Activated CD4-positive, alpha-beta T cell treated with anti-CD3 and anti-CD28 coated beads, Interleukin-2, amount 10 ng/mL, durations not matched to agents 24 days and 14 days (primary cell): Measurements from ENCODE around the gene CNOT6. TPM values are rescaled to one million over a fixed set of nuclear protein-coding genes. Genes with fewer than 3 reads are reported as not detected.

Experiments used
- DNase-seq: peaks from one replicate; pipeline ENCODE4 v3.0.0; 2022
- H3K27ac Mint-ChIP-seq: one replicate; pipeline ENCODE4 v1.8.0; 2022; ENCODE audit warnings: mild to moderate bottlenecking, mixed read lengths
- H3K27me3 Mint-ChIP-seq: one replicate; pipeline ENCODE4 v1.8.0; 2022; ENCODE audit warnings: mixed read lengths
- H3K36me3 Mint-ChIP-seq: one replicate; pipeline ENCODE4 v1.8.0; 2022; ENCODE audit warnings: low read depth, mild to moderate bottlenecking, mixed read lengths
- H3K4me1 Mint-ChIP-seq: one replicate; pipeline ENCODE4 v1.8.0; 2021; ENCODE audit warnings: mixed read lengths
- H3K4me3 Mint-ChIP-seq: one replicate; pipeline ENCODE4 v1.8.0; 2022; ENCODE audit warnings: mild to moderate bottlenecking, moderate library complexity, mixed read lengths
- H3K9me3 Mint-ChIP-seq: one replicate; pipeline ENCODE4 v1.8.0; 2021; ENCODE audit warnings: mixed read lengths
- intact Hi-C: fragments of 100-400 bp; cut with micrococcal nuclease; formaldehyde crosslinking; loops from one replicate; pipeline ENCODE4 v1.15.1; 2023
- total RNA-seq: library from RNA; stranded (reverse); gene quantifications from 2 replicates; pipeline ENCODE4 v1.2.3, GENCODE V29; 2022

CNOT6 gene
- total RNA-seq, 1 donor from 2014 or later: 45.3 TPM

DNA sequence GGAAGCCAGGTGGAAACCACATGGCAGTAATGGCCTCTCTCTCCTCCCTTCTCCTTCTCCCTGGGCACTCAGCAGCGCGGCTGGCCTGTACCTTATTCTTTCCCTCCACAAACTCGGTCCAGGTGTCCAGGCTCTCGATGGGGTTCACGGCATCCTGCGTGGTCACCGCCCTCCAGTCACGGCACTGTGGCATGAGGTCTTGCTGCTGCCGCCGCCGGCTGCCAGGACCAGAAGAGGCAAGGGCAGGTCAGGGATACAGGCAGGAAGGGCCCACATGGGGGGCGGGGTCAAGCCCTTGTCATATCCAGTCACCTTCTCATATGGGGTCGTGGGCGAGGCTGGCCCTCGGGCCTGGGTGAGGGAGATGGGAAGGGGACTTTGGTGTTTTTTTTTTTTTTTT, 129.7 kb downstream of the CNOT6 start:
- H3K4me1 Mint-ChIP-seq: peaks cover 2% of the 10 kb centered on the region
- H3K9me3 Mint-ChIP-seq: no peaks in the 10 kb centered on the region
- H3K27ac Mint-ChIP-seq: peak overlapping the region; percentile 22
- no peaks in the 10 kb centered on the region for H3K36me3 Mint-ChIP-seq
- H3K27me3 Mint-ChIP-seq: no peaks in the 10 kb centered on the region
- no peak for DNase-seq
- intact Hi-C loops: no loop called here
- H3K4me3 Mint-ChIP-seq: no peak overlapping the region

DNA sequence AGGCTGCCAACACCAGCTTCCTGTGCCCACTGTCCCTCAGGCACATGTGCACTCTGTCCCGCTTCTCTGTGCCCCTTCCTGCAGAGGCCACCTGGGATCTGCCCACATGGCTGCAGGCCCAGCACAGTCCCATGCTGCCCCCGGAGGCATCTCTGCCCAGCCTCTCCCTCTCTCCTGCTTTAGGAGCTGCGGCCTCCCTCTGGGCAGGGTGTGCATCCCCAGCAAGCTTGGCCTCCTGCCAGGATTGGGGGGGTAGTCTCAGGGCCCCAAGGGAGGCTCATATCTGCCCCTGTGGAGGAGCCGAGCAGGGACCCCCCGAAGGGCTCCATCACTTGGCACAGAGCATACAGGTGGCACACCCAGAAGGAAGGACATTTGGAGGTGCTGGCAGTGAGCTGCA, 130.4 kb downstream of the CNOT6 start:
- Mint-ChIP-seq H3K36me3 (no peaks in the 10 kb centered on the region), H3K27me3 (no peaks in the 10 kb centered on the region), H3K4me3 (no peak overlapping the region), H3K4me1 (peaks cover 2% of the 10 kb centered on the region), H3K27ac (no peak overlapping the region), H3K9me3 (no peaks in the 10 kb centered on the region)
- DNase-seq: no peak
- intact Hi-C loops: no loop called here

DNA sequence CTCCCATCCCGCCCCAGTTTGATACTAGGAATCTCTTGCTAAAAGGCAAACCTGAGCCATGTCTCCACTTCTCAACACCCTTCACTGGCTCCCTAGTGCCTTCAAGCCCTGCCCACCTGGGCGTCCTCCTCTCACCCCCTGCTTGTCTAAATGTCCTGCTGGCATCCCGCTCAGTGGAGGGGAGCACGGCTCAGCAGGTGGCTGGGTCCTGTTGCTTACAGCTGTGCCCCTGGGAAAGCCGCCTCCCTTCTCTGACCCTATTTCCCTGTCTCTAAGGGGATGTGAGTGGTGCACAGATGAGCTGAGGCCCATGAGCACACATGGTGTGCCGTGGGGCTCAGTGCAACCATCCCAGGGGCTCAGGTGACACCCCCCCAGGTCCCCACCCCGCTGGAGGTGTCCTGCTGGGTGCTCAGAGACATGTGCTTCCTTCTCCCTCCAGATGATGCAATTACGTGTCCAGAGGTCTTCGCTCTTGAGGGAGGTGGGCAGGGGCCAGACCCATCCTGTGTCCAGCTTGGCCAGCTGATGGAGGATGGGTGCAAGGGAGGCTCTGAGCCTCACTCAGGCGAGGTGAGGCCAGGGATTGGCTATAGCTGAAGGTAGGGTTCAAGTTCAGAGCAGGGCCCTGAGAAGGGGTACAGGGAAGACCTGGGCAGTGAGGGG, 131.1 kb downstream of the CNOT6 start:
- Mint-ChIP-seq H3K27me3 (no peaks in the 10 kb centered on the region), H3K9me3 (no peaks in the 10 kb centered on the region), H3K27ac (no peak overlapping the region), H3K4me1 (peaks cover 2% of the 10 kb centered on the region), H3K4me3 (no peak overlapping the region), H3K36me3 (no peaks in the 10 kb centered on the region)
- no peak for DNase-seq
- intact Hi-C loops: no loop called here

DNA sequence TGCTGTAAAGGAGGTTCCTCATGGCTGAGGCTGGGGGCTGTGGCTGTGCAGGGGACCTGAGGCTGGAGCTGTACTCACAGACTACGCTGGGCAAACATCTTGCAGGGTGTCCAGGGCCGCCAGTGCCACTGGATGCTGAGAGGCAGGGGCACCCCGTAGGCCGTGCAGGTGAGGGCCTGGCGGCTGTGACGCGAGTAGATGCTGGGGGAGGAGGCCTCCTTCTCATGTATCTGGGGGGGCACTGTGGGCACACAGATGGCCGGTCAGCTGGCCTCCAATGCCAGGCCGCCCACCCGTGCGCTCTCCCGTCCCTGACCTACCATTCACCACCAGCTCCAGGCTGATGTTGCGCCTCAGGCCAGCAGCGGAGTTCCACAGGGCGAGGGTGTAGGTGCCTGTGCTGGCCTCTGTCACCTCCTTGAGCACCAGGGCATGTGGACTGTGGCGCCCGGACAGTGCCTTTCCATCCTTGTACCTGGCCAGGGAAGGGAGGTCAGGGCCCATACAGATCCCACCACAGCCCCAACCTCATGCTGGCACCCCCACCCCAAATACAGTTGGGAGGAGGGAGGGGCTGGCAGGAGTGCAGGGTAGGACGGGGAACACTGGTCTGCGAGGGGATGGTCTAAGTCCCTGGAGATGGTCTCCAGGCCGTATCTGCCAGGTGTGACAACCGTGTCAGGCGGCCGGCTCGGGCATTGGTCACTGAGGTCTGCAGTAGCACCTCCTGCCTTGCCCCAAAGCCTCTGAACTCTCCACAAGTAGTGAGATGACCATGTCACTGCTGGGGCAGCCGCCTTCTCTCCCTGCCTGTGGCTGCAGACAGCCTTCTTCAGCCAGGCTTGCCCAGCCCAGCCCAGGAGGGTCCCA, 131.8 kb downstream of the CNOT6 start:
- Mint-ChIP-seq H3K4me1 (peaks cover 2% of the 10 kb centered on the region), H3K9me3 (no peaks in the 10 kb centered on the region), H3K27me3 (no peaks in the 10 kb centered on the region), H3K36me3 (no peaks in the 10 kb centered on the region), H3K27ac (no peak overlapping the region), H3K4me3 (no peak overlapping the region)
- no peak for DNase-seq
- intact Hi-C loops: no loop called here

DNA sequence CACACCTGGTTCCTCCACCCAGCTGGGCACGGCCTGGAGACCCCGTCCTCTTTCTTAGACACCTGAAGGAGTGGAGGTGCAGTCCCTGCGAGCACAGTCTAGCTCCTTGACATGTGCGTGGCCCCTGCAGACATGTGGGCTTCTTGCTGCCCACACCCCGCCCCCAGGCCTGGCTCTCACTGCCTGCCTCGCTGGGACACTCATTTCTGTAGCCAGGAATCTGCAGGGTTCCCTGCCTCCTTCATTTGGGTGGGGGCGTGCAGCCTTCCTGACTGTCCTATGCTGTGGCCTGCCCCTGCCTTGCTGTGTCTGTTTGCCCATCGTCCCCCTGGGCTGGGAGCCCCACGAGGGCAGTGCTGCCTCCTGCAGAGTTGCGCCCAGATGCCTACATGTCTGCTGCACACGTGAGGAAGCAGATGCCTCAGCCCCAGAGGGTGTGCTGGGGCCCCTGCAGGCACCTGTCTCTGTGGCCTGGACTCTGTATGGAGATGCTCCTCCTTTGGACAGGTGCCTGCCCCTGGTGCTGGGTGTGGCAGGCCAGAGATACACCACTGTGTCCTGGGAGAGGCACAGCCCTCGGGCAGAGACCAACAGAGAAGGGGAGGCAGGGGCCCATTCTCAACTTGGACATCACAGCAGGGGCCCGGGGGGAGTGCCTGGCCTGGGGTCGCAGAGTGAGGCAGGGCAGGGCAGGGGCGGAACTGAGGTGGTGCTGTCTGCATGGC, 132.6 kb downstream of the CNOT6 start:
- H3K4me3 Mint-ChIP-seq: no peak overlapping the region
- no peak overlapping the region for H3K27ac Mint-ChIP-seq
- H3K36me3 Mint-ChIP-seq: no peaks in the 10 kb centered on the region
- no peaks in the 10 kb centered on the region for H3K27me3 Mint-ChIP-seq
- no peak for DNase-seq
- H3K9me3 Mint-ChIP-seq: no peaks in the 10 kb centered on the region
- H3K4me1 Mint-ChIP-seq: peaks cover 2% of the 10 kb centered on the region
- intact Hi-C loops: no loop called here

GRCh38 chr5:180627386-180628120, 133.4 kb downstream of the CNOT6 start:
- no peaks in the 10 kb centered on the region for H3K36me3 Mint-ChIP-seq
- intact Hi-C loops: no loop called here
- H3K4me3 Mint-ChIP-seq: no peak overlapping the region
- H3K4me1 Mint-ChIP-seq: peaks cover 2% of the 10 kb centered on the region
- no peak for DNase-seq
- H3K9me3 Mint-ChIP-seq: no peaks in the 10 kb centered on the region
- no peak overlapping the region for H3K27ac Mint-ChIP-seq
- no peaks in the 10 kb centered on the region for H3K27me3 Mint-ChIP-seq

Other genes starting within 250 kb of the CNOT6 start
- gene MAPK9, start 202.3 kb upstream of the CNOT6 start, total RNA-seq: 44.5 and 45.0 TPM in 2 replicates
- 0.42 TPM in 1 of 2 replicates, not detected in the other for gene GFPT2, start 141.0 kb upstream of the CNOT6 start, total RNA-seq
- not detected in 2 replicates for gene SCGB3A1, start 97.1 kb downstream of the CNOT6 start, total RNA-seq
- 1.7 and 2.0 TPM in 2 replicates for gene FLT4, start 155.2 kb downstream of the CNOT6 start, total RNA-seq
- not detected in 2 replicates for gene OR2Y1, start 245.7 kb downstream of the CNOT6 start, total RNA-seq